GM21515 (cell line): Measurements from ENCODE around the gene TARS1.

Experiments used
- ATAC-seq: cut with Tn5 transposase; IDR thresholded peaks from one replicate; pipeline ENCODE4 v1.9.1; 2021; ENCODE audit not compliant: unreplicated experiment

TARS1 gene

GRCh38 chr5:33440482-33441240 lies at the start of gene TARS1:
TARS1 (plus strand) TSS chr5:33440965; CDS start chr5:33441087, 122 bp downstream.
- ATAC-seq: peak; percentile 96

- no peak for ATAC-seq
Observed at GRCh38 chr5:33398501-33398900, 42.3 kb upstream of the TARS1 start.

GRCh38 chr5:33400675-33401074 lies 40.1 kb upstream of the TARS1 start:
- ATAC-seq: no peak

GRCh38 chr5:33401482-33402390 lies 39.0 kb upstream of the TARS1 start:
- ATAC-seq: no peak

GRCh38 chr5:33403187-33403586 lies 37.6 kb upstream of the TARS1 start:
- ATAC-seq: no peak

GRCh38 chr5:33408816-33409215 lies 31.9 kb upstream of the TARS1 start:
- ATAC-seq: no peak

- no peak for ATAC-seq
Observed at GRCh38 chr5:33409435-33410170, 31.2 kb upstream of the TARS1 start.

- ATAC-seq: no peak
Observed at GRCh38 chr5:33410221-33410620, 30.5 kb upstream of the TARS1 start.

- ATAC-seq: no peak
Observed at GRCh38 chr5:33411498-33411897, 29.3 kb upstream of the TARS1 start.

GRCh38 chr5:33415811-33416354 lies 24.9 kb upstream of the TARS1 start:
- no peak for ATAC-seq

- no peak for ATAC-seq
Observed at GRCh38 chr5:33417632-33418031, 23.1 kb upstream of the TARS1 start.

- no peak for ATAC-seq
Observed at GRCh38 chr5:33420946-33421345, 19.8 kb upstream of the TARS1 start.

GRCh38 chr5:33422191-33422590 lies 18.6 kb upstream of the TARS1 start:
- no peak for ATAC-seq

GRCh38 chr5:33423018-33423630 lies 17.6 kb upstream of the TARS1 start:
- no peak for ATAC-seq

GRCh38 chr5:33425314-33425713 lies 15.5 kb upstream of the TARS1 start:
- ATAC-seq: no peak

- no peak for ATAC-seq
Observed at GRCh38 chr5:33430983-33431382, 9.8 kb upstream of the TARS1 start.

- no peak for ATAC-seq
Observed at GRCh38 chr5:33432656-33433055, 8.1 kb upstream of the TARS1 start.

GRCh38 chr5:33433303-33434240 lies 7.2 kb upstream of the TARS1 start:
- ATAC-seq: no peak

GRCh38 chr5:33435893-33436490 lies 4.8 kb upstream of the TARS1 start:
- ATAC-seq: peak; percentile 45
